ENCODE measurements around the gene ADGRG3.

Gene ADGRG3

GRCh38 chr16:57699481-57699880, 31.4 kb downstream of the ADGRG3 start:
- TF ChIP-seq CTCF (IDR thresholded peaks at IDR 0.05; ENCODE audit: low read depth, low read length) = no peak
- DNase-seq (ENCODE audit: low read depth in 2 of 2) = no peak

GRCh38 chr16:57699899-57700298, 31.8 kb downstream of the ADGRG3 start:
- TF ChIP-seq CTCF (IDR thresholded peaks at IDR 0.05; ENCODE audit: low read depth, low read length) = no peak
- no peak for DNase-seq (ENCODE audit: low read depth in 2 of 2)

More at GRCh38 chr16:57699481-57699880, 31.4 kb downstream of the ADGRG3 start:
- no peak overlapping the region for H3K4me3 ChIP-seq (replicated peaks in 1 of 2; ENCODE audit: low read depth in 2 of 2, low read length in 2 of 2)

GRCh38 chr16:57700781-57701551, 32.9 kb downstream of the ADGRG3 start:
- H3K4me3 ChIP-seq (replicated peaks in 1 of 2; ENCODE audit: low read depth in 2 of 2, low read length in 2 of 2) = no peak overlapping the region
- DNase-seq (ENCODE audit: low read depth in 2 of 2) = no peak
- TF ChIP-seq CTCF (IDR thresholded peaks at IDR 0.05; ENCODE audit: low read depth, low read length) = no peak

More at GRCh38 chr16:57699899-57700298, 31.8 kb downstream of the ADGRG3 start:
- H3K4me3 ChIP-seq (replicated peaks in 1 of 2; ENCODE audit: low read depth in 2 of 2, low read length in 2 of 2) = no peak overlapping the region

GRCh38 chr16:57701759-57702371, 33.8 kb downstream of the ADGRG3 start:
- no peak for TF ChIP-seq CTCF (IDR thresholded peaks at IDR 0.05; ENCODE audit: low read depth, low read length)
- no peak overlapping the region for H3K4me3 ChIP-seq (replicated peaks in 1 of 2; ENCODE audit: low read depth in 2 of 2, low read length in 2 of 2)
- no peak for DNase-seq (ENCODE audit: low read depth in 2 of 2)

- no peak for TF ChIP-seq CTCF (IDR thresholded peaks at IDR 0.05; ENCODE audit: low read depth, low read length)
- H3K4me3 ChIP-seq (replicated peaks in 1 of 2; ENCODE audit: low read depth in 2 of 2, low read length in 2 of 2) = no peak overlapping the region
- no peak for DNase-seq (ENCODE audit: low read depth in 2 of 2)
Measured at GRCh38 chr16:57703416-57704010, 35.4 kb downstream of the ADGRG3 start.

GRCh38 chr16:57704011-57704904, 36.2 kb downstream of the ADGRG3 start:
- no peak overlapping the region for H3K4me3 ChIP-seq (replicated peaks in 1 of 2; ENCODE audit: low read depth in 2 of 2, low read length in 2 of 2)
- no peak for DNase-seq (ENCODE audit: low read depth in 2 of 2)
- no peak for TF ChIP-seq CTCF (IDR thresholded peaks at IDR 0.05; ENCODE audit: low read depth, low read length)
